Measurements from ENCODE around the gene RASA2.

- TF ChIP-seq, protein P1, sequence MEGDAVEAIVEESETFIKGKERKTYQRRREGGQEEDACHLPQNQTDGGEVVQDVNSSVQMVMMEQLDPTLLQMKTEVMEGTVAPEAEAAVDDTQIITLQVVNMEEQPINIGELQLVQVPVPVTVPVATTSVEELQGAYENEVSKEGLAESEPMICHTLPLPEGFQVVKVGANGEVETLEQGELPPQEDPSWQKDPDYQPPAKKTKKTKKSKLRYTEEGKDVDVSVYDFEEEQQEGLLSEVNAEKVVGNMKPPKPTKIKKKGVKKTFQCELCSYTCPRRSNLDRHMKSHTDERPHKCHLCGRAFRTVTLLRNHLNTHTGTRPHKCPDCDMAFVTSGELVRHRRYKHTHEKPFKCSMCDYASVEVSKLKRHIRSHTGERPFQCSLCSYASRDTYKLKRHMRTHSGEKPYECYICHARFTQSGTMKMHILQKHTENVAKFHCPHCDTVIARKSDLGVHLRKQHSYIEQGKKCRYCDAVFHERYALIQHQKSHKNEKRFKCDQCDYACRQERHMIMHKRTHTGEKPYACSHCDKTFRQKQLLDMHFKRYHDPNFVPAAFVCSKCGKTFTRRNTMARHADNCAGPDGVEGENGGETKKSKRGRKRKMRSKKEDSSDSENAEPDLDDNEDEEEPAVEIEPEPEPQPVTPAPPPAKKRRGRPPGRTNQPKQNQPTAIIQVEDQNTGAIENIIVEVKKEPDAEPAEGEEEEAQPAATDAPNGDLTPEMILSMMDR (optimal IDR thresholded peaks at IDR 0.05 in 1 of 3, IDR thresholded peaks at IDR 0.05 in 1 of 3, conservative IDR thresholded peaks at IDR 0.05 in 1 of 3; ENCODE audit: extremely low read depth in 1 of 3, insufficient read depth in 2 of 3, low read length in 3 of 3), result no peak
- no peak for TF ChIP-seq EZH2 (IDR thresholded peaks at IDR 0.05; ENCODE audit: low read length)
Measured at GRCh38 chr3:141618103-141618910, 131.5 kb downstream of the RASA2 start.
